Stimulated activated CD4-positive, alpha-beta T cell treated with anti-CD3 and anti-CD28 coated beads, Interleukin-12 subunit alpha, Interleukin-12 subunit beta, amount 100 ng/mL, for 4 hours (primary cell): Measurements from ENCODE around the gene SRXN1.

Experiments used
- DNase-seq: peaks from one replicate; pipeline ENCODE4 v3.0.0-alpha.2; 2020

SRXN1 gene

DNA sequence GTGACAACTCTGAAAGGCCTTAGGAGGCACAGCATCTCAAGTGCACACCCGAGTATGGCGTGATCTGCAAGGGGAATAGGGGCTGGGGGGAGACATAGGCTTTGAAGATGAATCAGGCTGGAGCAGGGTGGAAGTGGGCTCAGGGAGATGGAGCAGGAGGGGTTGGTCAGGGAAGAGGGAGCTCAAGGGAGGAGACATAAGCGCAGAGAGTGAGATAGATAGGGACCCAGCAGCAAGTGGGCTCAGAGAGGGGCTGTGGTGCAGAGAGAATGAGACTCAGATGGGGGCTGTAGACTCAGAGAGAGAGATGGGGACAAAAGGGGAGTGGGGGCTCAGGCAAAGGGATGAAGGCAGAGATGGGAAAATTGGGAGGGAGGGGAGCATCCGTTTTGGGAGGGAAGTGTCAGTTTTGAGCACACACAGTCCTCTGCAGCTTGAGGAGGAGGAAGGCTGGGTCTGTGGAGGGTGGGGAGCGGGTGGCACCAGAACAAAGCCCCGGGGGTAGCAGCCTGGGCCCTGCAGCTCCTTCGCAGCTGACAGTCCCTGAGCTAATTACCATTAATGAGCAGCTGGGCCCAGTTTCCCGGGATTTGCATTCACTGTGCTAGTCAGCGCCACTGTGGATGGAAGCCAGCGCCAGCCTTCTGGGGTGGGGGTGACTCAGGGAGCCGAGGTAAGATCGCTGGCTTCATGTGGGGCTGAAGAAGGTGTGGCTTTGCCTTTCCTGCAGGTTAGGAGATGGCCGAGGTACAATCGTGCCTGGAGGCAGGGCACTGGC is 18.7 kb downstream of the SRXN1 start:
- no peak for DNase-seq

DNA sequence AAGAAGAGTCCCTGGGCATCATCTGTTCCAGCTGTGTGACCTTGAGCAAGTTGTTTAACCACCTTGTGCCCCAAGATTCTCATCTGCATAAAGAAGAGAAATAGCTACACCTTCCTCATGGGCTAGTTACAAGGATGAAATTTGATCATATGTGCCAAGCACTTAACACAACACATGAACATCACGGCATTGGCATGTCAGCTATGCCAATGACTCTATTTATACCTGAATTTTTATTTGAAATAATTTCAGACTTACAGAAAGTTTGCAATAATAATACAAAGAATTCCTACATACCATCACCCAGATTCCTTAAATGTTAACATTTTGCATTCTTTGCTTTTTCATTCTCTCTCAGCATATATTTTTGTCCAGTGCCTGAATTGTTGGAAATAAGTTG is 21.9 kb downstream of the SRXN1 start:
- no peak for DNase-seq

DNA sequence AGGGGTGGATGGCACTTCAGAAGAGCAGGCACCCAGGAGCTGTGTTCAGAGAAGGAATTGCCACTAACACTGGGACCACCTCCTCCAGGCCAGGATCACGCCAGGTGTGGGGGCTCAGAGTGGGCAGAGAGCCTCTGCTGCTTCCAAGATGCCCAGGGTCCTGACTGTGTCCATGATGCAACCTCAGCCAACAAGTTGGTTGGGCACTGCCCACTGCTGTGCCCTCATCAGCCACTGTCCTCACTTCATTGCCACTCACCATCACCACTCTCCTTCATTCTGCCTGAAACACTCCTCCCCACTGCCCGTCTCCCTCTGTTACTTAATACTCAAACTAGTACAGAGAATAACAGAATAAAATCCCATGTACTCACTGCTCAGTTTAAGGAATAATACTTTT is 26.4 kb downstream of the SRXN1 start:
- no peak for DNase-seq

DNA sequence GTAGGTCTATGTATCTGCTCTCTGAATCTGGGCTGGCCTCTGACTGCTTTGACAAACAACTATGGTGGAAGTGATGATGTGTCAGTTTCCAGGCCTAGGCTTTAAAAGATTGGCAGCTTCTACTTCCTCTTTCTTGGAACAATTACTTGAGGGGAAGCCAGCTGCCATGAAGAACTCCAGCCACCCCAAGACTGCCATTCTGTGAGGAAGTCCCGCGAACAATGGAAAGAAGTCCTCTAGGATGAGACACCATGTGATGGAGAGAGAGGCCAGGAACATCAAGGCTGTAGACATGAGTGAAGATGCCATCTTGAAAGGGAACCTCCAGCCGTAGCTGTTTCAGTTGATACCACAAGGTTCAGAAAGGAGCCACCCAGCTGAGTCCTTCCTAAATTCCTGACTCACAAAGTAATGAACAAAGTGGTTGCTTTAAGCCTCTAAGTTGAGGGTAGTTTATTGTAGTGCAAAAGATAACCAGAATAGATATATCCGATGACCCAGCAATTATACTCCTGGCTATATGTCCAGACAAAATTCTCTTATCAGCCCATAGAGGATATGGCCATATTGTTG is 27.6 kb downstream of the SRXN1 start:
- DNase-seq = no peak

DNA sequence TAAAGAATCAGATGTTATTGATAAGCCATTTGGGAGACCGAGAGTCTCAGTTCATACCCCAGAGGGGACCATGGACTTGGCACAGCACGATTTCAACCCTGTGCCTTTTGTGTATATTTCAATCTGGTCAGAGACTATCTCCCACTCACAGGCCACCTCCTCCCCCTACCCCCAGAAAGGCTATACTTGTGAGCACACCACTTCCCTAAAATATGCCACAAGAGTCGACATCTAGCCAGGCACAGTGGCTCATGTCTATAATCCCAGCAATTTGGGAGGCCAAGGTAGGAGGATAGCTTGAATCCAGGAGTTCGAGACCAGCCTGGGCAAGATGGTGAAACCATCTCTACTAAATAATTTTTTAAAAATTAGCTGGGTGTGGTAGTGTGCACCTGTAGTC is 29.3 kb downstream of the SRXN1 start:
- no peak for DNase-seq

DNA sequence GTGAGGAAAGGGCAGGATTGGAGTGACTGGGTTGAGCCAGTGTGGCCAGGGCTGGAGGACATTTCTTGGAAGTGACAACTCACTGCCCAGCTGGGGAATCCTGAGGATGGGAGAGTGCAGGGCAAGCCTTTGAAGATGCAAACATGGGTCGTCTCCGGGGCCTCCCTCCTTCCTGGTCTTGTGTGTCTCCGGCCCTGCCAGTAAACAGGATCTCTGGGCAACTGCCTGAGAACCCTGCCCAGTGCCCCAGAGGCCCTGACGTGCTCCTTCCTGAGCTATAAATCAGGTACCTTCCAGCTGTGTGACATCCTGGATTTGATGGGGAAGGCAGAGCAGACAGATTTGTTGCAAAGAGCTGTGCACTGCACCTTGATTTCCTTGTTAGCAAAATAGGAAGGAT is 30.0 kb downstream of the SRXN1 start:
- DNase-seq = no peak

DNA sequence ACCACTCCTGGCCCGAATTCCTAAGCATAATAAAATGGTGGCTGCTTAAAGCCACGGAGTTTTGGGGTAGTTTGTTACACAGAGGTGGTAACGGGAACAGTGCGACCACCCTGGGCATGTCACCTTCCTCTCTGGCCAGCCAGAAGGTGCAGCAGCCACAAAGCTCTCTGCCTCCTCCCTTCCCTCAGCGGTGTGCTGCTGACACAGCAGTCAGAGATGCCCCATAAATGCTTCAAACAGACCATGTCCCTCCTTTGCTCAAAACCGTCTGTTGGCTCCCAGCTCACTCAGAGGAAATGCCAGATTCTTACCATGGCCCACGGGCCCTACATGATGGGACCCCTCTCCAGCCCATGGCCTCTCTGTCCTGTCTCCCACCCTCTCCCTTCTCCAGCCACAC is 30.8 kb downstream of the SRXN1 start:
- no peak for DNase-seq

DNA sequence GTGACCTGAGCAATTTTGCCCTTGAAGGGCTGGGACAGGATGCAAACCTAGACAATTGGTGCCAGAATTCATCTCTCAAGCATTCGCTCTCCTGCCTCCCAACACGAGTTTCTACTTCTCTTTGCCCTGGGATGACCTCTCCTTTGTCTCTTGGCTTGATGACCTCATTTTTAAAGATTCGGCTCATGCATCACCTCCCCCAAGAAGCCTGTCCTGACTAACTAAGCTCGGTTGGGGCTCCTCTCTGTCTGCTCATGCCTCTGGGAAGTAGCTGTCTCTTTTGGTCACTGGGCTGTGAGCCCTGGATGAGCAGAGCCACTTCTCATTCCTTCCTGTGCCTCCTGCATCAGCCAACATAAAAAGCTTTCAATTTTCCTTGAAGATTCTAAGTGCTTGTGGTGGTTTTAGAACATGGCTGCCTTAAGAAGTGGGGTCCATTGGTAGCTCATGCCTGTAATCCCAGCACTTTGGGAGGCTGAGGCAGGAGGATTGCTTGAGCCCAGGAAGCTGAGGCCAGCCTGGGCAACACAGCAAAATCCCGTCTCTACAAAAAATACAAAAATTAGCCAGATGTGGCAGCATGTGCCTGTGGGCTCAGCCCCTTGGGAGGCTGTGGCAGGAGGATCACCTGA is 31.8 kb downstream of the SRXN1 start:
- no peak for DNase-seq

DNA sequence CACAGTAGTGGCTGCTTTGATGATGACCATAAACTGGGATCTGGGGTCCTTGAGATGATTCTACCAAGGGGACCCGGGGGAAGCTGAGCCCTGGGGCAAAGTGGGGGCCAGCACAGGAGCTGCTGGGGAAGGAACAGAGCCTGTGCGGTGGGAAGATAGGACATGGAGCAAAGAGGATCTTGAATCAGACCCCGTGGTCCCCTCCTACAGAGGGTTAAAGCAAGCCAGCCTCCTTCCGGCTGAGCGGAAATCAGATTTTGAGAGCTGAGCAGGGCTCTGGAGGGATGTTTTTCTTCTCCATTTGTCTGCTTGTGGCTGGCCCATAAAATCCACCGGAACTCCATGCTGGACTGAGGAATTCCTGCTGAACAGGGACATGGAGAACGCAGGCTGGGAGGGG is 32.8 kb downstream of the SRXN1 start:
- DNase-seq = no peak

DNA sequence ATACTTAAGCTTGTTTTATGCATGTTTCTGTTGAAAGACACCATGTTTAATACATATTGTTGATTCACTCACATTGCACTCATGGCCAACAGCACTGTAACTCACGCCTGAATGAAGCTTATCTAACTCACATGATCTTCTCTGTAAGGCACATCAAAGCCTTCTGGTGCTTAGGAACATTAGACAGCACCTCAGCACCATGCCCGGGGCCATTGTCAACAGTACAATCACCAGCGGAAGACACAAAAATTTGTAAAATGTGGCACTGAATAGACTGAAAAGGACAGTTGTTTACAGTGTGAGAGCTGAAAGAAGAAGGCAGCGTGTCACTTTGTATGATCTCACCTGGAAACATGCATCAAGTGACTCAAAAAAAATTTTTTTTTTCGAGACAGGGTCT is 34.0 kb downstream of the SRXN1 start:
- no peak for DNase-seq

DNA sequence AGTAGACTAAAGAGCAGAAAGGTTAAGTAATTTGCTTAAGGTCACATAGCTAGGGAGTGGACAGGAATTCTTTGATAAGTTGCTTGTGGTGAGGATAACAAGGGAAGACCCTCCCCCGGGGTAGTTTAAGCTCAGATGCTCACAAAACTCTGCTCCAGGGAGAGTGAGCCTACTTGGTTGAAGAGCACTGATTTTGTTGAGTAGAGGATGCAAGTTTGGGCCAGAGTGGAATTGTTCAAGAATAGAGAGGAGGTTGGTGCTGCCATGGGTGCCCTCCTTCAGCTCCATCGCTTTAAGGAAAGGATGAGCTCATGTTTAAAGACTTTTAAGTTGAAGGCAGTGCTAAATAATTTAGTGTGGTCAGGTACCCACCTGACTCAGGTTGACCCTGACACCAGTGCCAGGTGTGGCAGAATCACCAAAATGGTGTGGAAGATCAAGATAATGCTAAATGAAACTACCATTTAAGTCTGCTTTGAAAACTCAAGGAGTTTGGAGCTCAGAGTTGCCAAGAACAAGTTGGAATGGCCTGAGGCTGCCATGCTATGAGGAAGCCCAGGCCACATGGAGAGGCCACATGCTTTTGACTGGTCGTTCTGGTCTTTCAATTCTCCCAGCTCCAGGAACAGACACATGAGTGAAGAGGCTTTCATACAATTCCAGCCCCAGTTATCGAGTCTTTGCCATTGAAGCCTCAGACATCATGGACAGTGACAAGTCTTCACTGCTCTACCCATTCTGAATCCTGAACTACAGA is 34.9 kb downstream of the SRXN1 start:
- no peak for DNase-seq

DNA sequence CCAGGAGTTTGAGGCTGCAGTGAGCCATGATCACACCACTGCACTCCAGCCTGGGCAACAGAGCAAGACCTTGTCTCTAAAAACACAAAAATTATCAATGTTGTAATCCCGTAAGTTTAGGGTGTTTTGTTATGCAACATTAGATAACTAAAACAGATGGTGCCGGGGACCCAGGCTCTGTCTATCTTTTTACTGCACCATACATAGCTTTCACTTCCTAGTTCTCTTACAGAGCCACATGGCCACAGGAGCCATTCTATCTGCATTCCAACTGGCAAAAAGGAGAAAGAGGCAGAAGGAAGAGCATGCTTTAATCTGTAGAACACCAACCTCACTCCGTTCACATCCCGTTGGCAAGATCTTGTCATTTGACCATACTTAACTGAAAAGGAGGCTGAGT is 37.5 kb downstream of the SRXN1 start:
- no peak for DNase-seq

DNA sequence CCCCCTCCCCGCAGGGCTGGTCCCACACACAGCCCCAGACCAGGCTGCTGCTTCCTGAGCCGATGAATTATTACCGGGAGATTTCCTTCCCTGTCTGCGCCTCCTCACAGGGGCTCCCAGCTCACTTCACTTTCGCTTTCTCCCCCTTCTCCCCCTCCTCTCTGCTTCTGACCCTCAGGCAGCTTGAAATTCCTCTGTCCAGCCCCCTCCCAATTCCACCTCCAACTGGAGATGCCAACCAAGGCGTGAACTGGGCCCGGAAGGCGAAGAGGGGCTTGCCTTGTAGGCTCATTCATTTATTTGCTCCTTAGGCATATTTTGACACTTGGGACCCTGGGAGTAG is 41.2 kb downstream of the SRXN1 start:
- DNase-seq = no peak

DNA sequence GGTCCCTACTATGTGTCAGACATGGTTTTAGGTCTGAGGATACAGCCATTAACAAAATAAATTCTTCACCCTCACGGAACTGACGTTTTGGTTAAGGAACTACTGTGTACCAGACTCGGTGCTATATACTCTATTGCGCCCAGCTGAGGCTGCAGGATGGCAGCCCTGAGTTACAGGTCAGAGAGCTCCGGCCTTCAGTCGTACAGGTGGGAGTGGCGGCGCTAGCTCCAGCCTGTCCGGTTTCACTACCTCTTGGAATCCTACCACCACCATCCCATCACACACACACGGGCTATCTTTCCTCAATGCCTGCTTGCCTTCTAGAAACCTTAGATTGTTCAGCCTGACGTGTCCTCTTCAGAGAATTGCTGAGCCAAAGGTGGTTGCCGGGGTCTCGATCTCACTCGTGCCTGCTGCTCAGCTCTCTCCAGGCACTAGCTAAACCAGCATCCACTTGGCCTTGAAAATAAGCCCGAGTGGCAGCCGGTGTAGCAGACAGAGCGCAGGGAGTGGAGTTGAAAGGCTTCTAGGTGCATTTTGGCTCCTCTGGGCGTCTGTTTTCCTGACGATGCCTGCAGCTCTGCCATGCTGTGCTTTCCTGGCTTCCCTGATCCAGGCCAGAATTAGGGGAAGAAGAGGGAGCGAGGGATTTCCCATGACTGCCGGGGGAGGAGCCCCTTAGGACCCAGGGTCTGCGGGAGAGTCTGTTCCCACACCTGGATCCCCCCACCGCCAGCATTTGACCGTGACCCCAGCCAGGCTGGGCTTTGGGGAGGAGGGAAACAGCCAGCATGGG is 41.8 kb downstream of the SRXN1 start:
- DNase-seq = no peak

DNA sequence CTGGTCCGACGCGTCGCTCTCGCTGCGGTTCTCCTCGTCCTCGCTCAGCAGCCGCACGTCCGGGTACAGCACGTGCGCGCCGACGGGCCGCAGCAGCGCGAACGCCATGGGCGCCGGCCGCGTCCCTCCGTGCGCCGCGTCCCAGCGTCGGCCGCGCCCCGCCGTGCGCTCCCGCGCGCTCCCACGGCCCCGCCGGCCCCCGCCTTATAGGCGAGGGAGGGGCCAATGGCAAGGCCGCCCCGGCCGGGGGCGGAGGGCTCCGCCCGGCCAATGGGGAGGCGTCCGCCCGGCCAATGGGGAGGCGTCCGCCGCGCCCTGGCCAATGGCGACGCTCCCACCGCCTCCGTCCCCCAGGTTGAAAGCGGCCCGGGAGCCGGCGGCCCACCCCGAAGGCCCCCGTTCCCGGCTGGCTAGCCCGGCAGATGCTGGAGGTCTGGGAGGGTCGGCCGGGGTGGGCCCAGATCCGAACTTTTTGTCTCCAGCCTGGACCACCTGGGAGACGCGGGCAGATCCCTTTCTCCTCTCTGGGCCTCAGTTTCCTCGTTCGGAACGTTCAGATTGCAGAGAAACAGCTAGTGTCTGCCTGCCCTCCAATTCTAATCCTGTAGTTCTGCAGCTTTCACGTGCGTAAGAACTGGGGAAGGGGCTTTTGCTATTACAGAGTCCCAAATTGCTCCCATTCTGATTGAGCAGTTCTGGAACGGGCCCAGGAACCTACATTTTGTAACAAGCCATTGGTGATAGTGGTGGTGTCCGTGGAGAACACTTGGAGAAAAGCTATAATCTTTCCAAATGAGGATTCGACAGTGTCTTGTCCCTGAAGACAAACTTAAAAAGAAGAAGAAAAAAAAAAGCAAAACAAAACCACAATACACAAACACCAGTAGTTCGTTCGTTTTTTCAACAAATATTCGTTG is 42.6 kb downstream of the SRXN1 start, which contains the start of gene TCF15:
TCF15 (minus strand) TSS at position 180 of the 917 bp plus-strand sequence; CDS start at position 108, 72 bp downstream.
- peak; percentile 10 for DNase-seq

DNA sequence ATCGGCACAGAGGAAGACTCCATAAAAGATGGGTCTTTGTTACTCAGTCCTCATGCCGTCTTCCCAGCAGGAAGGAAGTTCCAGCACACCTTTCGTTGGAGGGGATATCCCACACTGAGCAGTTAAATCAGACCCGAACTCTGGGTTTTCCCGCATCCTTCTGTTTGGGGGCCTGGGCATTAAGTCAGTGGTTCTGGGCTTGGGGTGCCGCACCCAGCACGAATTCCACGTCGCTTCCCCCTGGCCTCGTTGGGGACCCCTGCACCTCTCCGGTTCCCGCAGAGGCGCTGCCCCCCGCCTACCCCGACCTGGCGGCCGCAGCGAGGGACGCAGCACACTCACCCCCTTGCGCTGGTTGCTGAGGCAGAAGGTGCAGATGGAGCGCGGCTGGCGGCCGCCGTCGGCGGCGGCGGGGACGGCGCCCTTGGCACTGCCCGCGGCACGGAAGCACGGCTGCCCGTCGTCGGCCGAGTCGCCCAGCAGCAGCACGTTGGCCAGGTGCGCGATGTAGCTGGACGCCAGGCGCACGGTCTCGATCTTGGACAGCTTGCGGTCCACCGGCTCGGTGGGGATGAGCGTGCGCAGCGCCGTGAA is 43.5 kb downstream of the SRXN1 start:
- no peak for DNase-seq

DNA sequence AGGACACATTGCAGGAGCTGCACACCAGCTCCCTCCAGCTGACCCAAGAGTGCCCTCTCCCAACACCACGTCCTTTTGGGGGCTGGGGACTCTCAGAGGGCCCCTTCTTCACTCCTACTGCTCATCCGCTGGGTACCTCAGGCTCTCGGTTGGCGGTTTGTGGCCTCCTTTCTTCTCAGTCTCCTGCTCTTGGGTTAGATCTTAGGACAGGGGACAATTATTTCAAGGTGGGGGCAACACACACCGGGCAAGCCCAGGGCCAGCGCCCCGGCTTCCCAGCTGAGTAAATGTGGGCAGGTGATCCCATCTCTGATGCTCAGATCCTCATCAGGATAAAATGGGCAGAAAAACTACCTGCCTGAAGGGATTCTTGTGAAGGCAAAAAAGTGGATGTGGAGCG is 44.0 kb downstream of the SRXN1 start:
- no peak for DNase-seq

DNA sequence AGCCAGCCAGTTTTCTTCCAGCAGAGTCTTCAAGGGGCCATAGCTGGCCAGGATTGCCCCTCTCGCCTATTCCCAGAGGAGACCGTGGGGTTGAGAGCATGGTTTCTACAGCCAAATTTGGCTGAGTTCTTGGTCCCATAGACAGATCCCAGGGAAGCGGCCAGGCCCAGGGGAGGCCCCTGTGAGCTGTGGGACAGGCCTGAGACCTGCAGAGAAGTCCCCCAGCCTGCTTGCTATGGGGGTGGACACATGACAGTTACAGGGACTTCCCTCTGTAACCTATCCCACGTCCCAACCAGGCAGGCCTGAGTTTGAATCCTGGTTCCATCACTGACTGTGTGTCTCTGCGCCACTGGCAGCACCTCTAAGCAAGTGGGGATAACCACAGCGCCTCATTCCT is 45.5 kb downstream of the SRXN1 start:
- DNase-seq = no peak

DNA sequence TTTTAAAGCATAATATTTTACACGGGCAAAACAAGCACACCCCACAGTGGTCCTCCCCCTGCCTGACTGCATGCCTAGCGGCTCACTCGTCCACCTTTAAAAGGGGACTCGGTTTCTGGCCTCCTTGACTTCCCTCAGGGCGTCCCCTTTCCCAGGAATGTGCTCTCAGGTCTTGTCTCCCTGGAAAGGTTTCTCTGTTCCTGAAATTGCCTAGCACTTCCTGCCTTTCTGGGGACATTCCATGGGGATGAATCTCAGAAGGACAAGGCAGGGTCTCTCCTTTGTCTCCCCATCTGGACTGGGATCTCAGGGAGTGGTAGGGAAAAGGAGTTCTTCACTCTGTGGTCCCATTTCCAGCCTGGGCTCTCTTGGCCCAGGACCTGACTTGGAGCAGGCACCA is 47.8 kb downstream of the SRXN1 start:
- no peak for DNase-seq

DNA sequence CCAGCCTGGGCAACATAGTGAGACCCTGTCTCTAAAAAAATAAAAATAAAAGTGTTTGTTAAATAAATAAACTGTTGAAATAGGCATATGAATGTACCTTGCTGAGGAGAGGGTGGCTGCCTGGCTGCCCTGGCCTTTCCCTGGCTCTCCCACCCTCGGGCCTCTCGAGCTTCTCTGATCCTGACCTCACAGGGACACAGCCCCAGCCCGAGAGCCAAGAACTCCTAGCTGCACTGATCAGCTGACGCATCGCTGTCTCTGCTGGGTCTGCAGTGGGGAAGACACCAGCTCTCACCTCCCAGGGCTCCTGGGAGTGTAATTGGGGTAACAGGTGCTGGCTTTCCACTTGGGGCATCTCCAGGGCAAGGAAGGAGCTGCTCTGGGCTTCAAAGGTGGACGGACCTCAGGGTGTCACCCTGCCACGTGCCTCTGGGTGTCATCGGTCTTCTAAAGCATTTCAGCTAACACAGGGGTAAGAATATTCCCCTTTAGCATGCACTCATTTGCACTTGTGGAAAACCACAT is 49.8 kb downstream of the SRXN1 start:
- no peak for DNase-seq
